Hepatocyte (in vitro differentiated cells): ENCODE results near the gene LRMDA. TPM values are rescaled to one million over a fixed set of nuclear protein-coding genes. Genes with fewer than 3 reads are reported as not detected.

Experiments
- DNase-seq: peaks from one replicate; pipeline ENCODE4 v3.0.0-alpha.2; 2016; ENCODE audit warnings: low spot score
- H2AFZ ChIP-seq: fragments of 200-600 bp; sonication (generic); 2 replicates; pipeline ENCODE4 v1.6.0; 2016; ENCODE audit warnings: antibody characterized with exemption, mild to moderate bottlenecking
- H3K27ac ChIP-seq: fragments of 200-600 bp; sonication (generic); 2 replicates; pipeline ENCODE4 v1.5.1; 2016; ENCODE audit warnings: mild to moderate bottlenecking
- H3K27me3 ChIP-seq: fragments of 200-600 bp; sonication (generic); 2 replicates; pipeline ENCODE4 v1.6.1; 2016
- H3K36me3 ChIP-seq: fragments of 200-600 bp; sonication (generic); replicated peaks from 2 replicates; pipeline ENCODE4 v1.5.1; 2016; ENCODE audit warnings: low read depth; ENCODE audit not compliant: insufficient read depth
- H3K4me1 ChIP-seq: fragments of 200-600 bp; sonication (generic); 2 replicates; pipeline ENCODE4 v1.5.1; 2016; ENCODE audit warnings: mild to moderate bottlenecking, moderate library complexity; ENCODE audit not compliant: insufficient read depth
- H3K4me2 ChIP-seq: fragments of 200-600 bp; sonication (generic); 2 replicates; pipeline ENCODE4 v1.6.0; 2016
- H3K4me3 ChIP-seq: fragments of 200-600 bp; sonication (generic); 2 replicates; pipeline ENCODE4 v1.5.1; 2016; ENCODE audit warnings: mild to moderate bottlenecking
- H3K79me2 ChIP-seq: fragments of 200-600 bp; sonication (generic); 2 replicates; pipeline ENCODE4 v1.6.0; 2017; ENCODE audit warnings: mild to moderate bottlenecking
- H3K9me2 ChIP-seq: fragments of 200-600 bp; sonication (generic); replicated peaks from 2 replicates; pipeline ENCODE4 v1.6.0; 2017; ENCODE audit warnings: mild to moderate bottlenecking; ENCODE audit not compliant: insufficient read depth
- H3K9me3 ChIP-seq: fragments of 200-600 bp; sonication (generic); 2 replicates; pipeline ENCODE4 v1.5.1; 2016; ENCODE audit warnings: low read depth, mild to moderate bottlenecking
- H4K20me1 ChIP-seq: fragments of 200-600 bp; sonication (generic); 2 replicates; pipeline ENCODE4 v1.6.0; 2016; ENCODE audit warnings: mild to moderate bottlenecking; ENCODE audit not compliant: insufficient read depth, poor library complexity, severe bottlenecking
- EZH2 ChIP-seq: fragments of 200-600 bp; sonication (generic); IDR thresholded peaks from 2 replicates; pipeline ENCODE4 v1.6.1; 2016; ENCODE audit warnings: antibody characterized with exemption, mild to moderate bottlenecking, borderline replicate concordance
- EZH2phosphoT487 ChIP-seq: fragments of 200-600 bp; sonication (generic); IDR thresholded peaks from one replicate; pipeline ENCODE4 v1.6.1; 2018; ENCODE audit warnings: antibody characterized with exemption, mild to moderate bottlenecking, low read depth, moderate library complexity; ENCODE audit not compliant: unreplicated experiment, severe bottlenecking
- WGBS: methylation state at CpG from one replicate; pipeline ENCODE4 v1.1.6; 2016; ENCODE audit warnings: low lambda C conversion rate; ENCODE audit errors: missing lambda C conversion rate; 5-methylcytosine and 5-hydroxymethylcytosine counted together
- polyA plus RNA-seq: library from polyadenylated mRNA; unstranded; fragments of >200 nt; fragmentation: Nextera tagmentation; extraction: Ambion mirVana; gene quantifications from 2 replicates; pipeline ENCODE4 v1.2.1, GENCODE V29; 2016
- total RNA-seq: library from RNA; depleted of rRNA; stranded (reverse); fragments of >200 nt; gene quantifications from 2 replicates; pipeline ENCODE4 v1.2.3, GENCODE V29; 2014
- TF ChIP-seq, protein P1 (sequence below): fragments of 200-600 bp; sonication (generic); IDR thresholded peaks from 2 replicates; pipeline ENCODE4 v1.5.1; 2016; ENCODE audit warnings: antibody characterized with exemption, mild to moderate bottlenecking; ENCODE audit not compliant: poor library complexity

LRMDA gene
- total and polyA plus RNA-seq, 2 experiments from 2014 or later: 5.6 to 15.7 TPM

DNA sequence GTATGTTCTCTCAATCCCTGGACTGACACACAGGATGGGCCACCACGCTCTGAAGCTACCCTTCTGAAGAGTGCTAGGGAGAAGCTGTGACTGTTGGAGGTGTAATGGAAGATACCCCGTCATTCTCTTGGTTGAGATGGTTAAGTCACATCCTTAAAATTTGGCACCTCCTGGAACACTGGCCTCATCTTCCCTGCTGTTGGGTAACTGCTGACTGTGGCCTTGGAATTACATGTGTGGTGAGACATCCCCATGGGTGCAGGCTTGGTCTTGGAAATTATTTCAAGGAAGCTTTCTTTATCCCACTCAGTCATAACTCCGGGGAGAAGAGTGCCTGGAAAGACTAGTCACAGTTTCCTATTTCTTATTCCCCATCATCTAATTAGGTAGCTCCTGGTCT, 62.0 kb downstream of the LRMDA start:
- no peaks in the 10 kb centered on the region for H4K20me1 ChIP-seq
- no peaks in the 10 kb centered on the region for H3K9me3 ChIP-seq
- no peak overlapping the region for H3K4me2 ChIP-seq
- H3K9me2 ChIP-seq: no peaks in the 10 kb centered on the region
- 93% methylated on average over 3 of the region's 3 CpGs for WGBS
- peaks cover 14% of the 10 kb centered on the region for H3K4me1 ChIP-seq
- no peaks in the 10 kb centered on the region for H3K79me2 ChIP-seq
- no peak overlapping the region for H2AFZ ChIP-seq
- DNase-seq: no peak
- H3K27ac ChIP-seq: no peak overlapping the region
- no peak overlapping the region for H3K4me3 ChIP-seq
- no peak for TF ChIP-seq EZH2phosphoT487
- TF ChIP-seq, protein P1, sequence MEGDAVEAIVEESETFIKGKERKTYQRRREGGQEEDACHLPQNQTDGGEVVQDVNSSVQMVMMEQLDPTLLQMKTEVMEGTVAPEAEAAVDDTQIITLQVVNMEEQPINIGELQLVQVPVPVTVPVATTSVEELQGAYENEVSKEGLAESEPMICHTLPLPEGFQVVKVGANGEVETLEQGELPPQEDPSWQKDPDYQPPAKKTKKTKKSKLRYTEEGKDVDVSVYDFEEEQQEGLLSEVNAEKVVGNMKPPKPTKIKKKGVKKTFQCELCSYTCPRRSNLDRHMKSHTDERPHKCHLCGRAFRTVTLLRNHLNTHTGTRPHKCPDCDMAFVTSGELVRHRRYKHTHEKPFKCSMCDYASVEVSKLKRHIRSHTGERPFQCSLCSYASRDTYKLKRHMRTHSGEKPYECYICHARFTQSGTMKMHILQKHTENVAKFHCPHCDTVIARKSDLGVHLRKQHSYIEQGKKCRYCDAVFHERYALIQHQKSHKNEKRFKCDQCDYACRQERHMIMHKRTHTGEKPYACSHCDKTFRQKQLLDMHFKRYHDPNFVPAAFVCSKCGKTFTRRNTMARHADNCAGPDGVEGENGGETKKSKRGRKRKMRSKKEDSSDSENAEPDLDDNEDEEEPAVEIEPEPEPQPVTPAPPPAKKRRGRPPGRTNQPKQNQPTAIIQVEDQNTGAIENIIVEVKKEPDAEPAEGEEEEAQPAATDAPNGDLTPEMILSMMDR: no peak
- TF ChIP-seq EZH2: no peak
- H3K36me3 ChIP-seq: no peaks in the 10 kb centered on the region
- H3K27me3 ChIP-seq: no peaks in the 10 kb centered on the region

DNA sequence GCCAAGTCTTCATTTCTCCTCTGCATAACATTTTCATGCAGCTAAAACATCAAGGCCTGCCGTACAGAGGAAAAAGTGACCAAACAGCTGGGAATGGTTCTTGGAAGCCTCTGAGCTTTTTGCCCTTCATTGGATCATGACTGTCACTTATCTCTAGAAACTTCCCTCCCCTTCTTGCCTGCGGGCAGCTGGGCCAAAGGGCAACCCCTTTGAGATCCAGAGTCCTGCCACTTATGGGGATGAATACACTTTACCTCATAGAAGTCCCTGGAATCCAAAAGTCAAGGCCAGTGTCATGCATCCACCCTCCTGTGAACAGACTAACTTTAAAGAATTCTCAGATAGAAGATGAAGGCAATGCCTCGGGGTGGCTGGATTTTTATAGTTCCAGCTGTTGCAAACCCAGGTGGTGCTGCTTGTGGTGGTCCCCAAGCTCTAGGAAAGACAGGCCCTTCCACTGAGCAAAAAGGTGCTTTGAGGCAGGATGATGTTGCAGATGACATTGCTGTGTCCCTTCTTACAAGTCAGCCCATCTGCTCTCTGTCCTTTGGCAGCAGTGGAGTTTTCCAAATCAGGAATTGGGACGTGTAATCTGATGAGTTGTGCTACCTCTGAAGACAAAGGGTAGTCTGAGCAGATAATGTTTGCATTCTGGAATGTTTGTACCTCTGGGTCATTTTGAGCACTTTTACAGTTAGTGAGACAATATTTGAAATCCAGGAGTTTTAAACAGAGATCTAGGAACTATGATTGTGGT, 64.2 kb downstream of the LRMDA start:
- Histone ChIP-seq H3K4me2 (no peak overlapping the region), H3K4me3 (no peak overlapping the region), H3K79me2 (no peaks in the 10 kb centered on the region)

DNA sequence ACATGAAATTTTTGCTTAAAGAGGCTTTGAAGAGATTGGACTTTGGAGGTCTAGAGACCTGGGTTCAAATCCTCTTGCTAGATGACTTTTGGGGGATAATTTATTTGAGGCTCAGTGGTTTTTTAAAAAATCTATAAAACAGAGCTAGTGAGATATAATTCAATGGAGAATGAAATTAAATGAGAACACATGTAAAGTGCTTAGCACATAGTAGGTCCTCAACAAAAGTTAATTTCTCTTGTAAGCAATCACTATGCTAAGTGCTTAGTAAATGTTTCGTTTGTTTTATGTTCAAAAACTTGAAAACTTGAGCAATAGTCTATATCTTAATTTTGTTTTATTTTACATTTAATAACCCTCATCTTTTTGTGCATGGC, 64.8 kb downstream of the LRMDA start:
- H2AFZ ChIP-seq: no peak overlapping the region
- no peaks in the 10 kb centered on the region for H3K36me3 ChIP-seq
- 93% methylated on average over 1 of the region's 1 CpG for WGBS
- H3K4me2 ChIP-seq: no peak overlapping the region
- H4K20me1 ChIP-seq: no peaks in the 10 kb centered on the region
- H3K27ac ChIP-seq: no peak overlapping the region
- no peaks in the 10 kb centered on the region for H3K27me3 ChIP-seq
- TF ChIP-seq EZH2: no peak
- TF ChIP-seq, protein P1: no peak
- TF ChIP-seq EZH2phosphoT487: no peak
- H3K4me1 ChIP-seq: peaks cover 20% of the 10 kb centered on the region
- H3K79me2 ChIP-seq: no peaks in the 10 kb centered on the region
- DNase-seq: no peak
- H3K9me3 ChIP-seq: no peaks in the 10 kb centered on the region
- H3K9me2 ChIP-seq: no peaks in the 10 kb centered on the region
- no peak overlapping the region for H3K4me3 ChIP-seq

More for the DNA sequence above, 64.2 kb downstream of the LRMDA start:
- H3K9me3 ChIP-seq: no peaks in the 10 kb centered on the region
- H3K27me3 ChIP-seq: no peaks in the 10 kb centered on the region
- TF ChIP-seq EZH2 (no peak), EZH2phosphoT487 (no peak)
- TF ChIP-seq, protein P1: no peak
- H2AFZ ChIP-seq: no peak overlapping the region
- H3K4me1 ChIP-seq: peaks cover 20% of the 10 kb centered on the region
- H4K20me1 ChIP-seq: no peaks in the 10 kb centered on the region
- DNase-seq: no peak
- WGBS: 50% methylated on average over 4 of the region's 4 CpGs
- H3K36me3 ChIP-seq: no peaks in the 10 kb centered on the region
- no peak overlapping the region for H3K27ac ChIP-seq
- no peaks in the 10 kb centered on the region for H3K9me2 ChIP-seq
